Fibroblast of skin of abdomen (primary cell): ENCODE results near the gene KIR2DL4. TPM values are rescaled to one million over a fixed set of nuclear protein-coding genes. Genes with fewer than 3 reads are reported as not detected.
"Not testable (repeated sequence)": the region's sequence is repeated elsewhere in the genome, so short reads cannot be mapped to it uniquely, and the experiment has no call there.

Source experiments
- DNase-seq: peaks from one replicate; pipeline ENCODE4 v3.0.0-alpha.2; 2013
- polyA plus RNA-seq, 2 experiments: library from polyadenylated mRNA; unstranded; fragments of 120-200 nt; gene quantifications; one replicate each; pipeline ENCODE4 v1.2.1, GENCODE V29; 2013; ENCODE audit not compliant: insufficient read length in 2 of 2

Gene KIR2DL4
- not detected for polyA plus RNA-seq (2013, experiment 1 of 2; ENCODE audit: insufficient read length)
- polyA plus RNA-seq (2013, experiment 2 of 2; ENCODE audit: insufficient read length), result not detected

- DNase-seq, result no peak
Measured at GRCh38 chr19:54803410-54803809, at the start of gene KIR2DL4. Gene KIR2DL4 (plus strand): TSS chr19:54803610. CDS start chr19:54803652, 42 bp downstream.

GRCh38 chr19:54756204-54757110, 47.0 kb upstream of the KIR2DL4 start:
- DNase-seq, result not testable (repeated sequence)

- not testable (repeated sequence) for DNase-seq
Measured at GRCh38 chr19:54758577-54758976, 44.8 kb upstream of the KIR2DL4 start.

DNA sequence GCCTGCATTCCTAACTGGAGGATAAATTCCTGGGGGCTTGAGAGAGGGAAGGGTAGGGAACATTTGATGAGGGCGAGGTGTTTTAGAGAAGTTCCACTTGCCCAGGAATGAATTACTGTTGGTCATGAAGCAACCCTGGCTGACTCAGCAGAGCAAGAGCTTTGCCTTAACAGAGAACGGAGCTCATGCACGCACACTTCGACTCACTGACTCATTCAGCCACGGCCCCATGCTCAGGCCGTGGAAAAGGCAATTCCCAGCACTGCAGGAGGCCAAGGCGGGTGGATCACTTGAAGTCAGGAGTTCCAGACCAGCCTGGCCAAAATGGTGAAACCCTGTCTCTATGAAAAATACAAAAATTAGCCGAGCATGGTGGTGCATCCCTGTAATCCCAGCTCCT, 39.2 kb upstream of the KIR2DL4 start:
- DNase-seq, result not testable (repeated sequence)

- DNase-seq, result not testable (repeated sequence)
Measured at GRCh38 chr19:54766464-54766863, 36.9 kb upstream of the KIR2DL4 start.

- DNase-seq, result not testable (repeated sequence)
Measured at GRCh38 chr19:54769646-54770045, 33.8 kb upstream of the KIR2DL4 start, which contains the start of gene KIR2DL1. Gene KIR2DL1 (plus strand): TSS chr19:54769793. CDS start chr19:54769851, 58 bp downstream.

- not testable (repeated sequence) for DNase-seq
Measured at GRCh38 chr19:54770511-54770910, 32.9 kb upstream of the KIR2DL4 start.

DNA sequence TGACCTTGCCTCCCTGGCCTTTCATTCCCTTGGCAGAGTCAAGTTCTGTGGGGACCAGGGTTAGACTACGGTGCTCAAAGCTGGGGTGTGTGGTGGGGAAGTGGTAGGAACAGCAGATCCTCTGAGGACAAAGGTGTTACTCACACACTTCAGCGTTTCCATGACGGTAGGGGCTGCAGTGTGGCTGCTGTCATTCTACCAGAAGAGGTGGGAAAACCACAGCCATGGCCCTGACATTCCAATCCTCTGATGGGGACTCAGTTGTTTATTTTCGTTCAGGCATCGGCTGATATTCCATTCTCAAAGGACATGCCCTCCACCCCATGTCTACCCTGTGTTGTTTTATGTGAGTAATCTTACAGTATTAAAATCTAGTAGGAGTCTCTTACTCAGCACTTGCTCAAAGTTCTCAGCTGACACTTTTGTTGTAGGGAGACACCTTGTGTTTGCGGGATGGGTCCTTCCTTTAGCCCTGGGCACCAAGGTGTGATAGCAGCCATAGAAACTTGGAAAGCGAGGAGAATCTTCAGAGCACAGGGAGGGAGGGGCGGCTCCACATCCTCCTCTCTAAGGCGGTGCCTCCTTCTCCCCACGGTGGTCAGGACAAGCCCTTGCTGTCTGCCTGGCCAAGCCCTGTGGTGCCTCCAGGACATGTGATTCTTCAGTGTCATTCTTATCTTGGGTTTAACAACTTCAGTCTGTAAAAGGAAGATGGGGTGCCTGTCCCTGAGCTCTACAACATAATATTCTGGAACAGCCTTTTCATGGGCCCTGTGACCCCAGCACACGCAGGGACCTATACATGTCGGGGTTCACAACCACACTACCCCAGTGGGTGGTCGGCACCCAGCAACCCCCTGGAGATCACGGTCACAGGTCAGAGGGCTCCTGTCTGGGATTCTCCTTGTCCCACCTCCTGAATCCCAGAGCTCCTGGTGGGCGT, 32.1 kb upstream of the KIR2DL4 start:
- not testable (repeated sequence) for DNase-seq

- not testable (repeated sequence) for DNase-seq
Measured at GRCh38 chr19:54772666-54773065, 30.7 kb upstream of the KIR2DL4 start.

DNA sequence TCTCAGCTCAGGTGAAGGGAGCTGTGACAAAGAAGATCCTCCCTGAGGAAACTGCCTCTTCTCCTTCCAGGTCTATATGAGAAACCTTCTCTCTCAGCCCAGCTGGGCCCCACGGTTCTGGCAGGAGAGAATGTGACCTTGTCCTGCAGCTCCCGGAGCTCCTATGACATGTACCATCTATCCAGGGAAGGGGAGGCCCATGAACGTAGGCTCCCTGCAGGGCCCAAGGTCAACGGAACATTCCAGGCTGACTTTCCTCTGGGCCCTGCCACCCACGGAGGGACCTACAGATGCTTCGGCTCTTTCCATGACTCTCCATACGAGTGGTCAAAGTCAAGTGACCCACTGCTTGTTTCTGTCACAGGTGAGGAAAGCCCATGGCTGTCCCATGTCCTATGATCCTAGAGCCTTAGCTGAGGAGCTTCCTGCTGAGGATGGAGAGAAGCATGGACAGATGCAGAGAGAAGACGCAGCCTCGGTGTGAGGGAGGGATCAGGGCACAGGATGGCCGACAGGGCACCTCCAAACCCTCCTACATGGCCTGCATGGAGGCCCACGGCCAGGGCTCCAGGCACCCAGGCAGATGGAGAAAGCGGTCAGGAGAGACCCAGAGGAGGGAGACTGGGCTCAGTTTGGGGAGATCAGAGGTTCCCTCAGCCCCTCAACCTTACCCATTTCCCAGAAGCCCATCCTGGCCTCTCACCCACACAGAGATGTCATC, 28.2 kb upstream of the KIR2DL4 start:
- not testable (repeated sequence) for DNase-seq

- not testable (repeated sequence) for DNase-seq
Measured at GRCh38 chr19:54775830-54776229, 27.6 kb upstream of the KIR2DL4 start.

- not testable (repeated sequence) for DNase-seq
Measured at GRCh38 chr19:54777851-54778250, 25.6 kb upstream of the KIR2DL4 start.

- DNase-seq, result not testable (repeated sequence)
Measured at GRCh38 chr19:54778896-54779295, 24.5 kb upstream of the KIR2DL4 start.

- DNase-seq, result not testable (repeated sequence)
Measured at GRCh38 chr19:54782916-54783315, 20.5 kb upstream of the KIR2DL4 start.

GRCh38 chr19:54786091-54786723, 17.2 kb upstream of the KIR2DL4 start:
- DNase-seq, result not testable (repeated sequence)

DNA sequence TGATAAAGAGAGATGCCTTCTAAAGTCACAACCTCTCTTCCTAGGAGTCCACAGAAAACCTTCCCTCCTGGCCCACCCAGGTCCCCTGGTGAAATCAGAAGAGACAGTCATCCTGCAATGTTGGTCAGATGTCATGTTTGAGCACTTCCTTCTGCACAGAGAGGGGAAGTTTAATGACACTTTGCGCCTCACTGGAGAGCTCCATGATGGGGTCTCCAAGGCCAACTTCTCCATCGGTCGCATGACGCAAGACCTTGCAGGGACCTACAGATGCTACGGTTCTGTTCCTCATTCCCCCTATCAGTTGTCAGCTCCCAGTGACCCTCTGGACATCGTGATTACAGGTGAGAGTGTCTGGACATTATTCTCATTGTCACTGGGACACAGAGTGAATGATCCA, 15.3 kb upstream of the KIR2DL4 start:
- not testable (repeated sequence) for DNase-seq

- DNase-seq, result no peak
Measured at GRCh38 chr19:54790711-54791110, 12.7 kb upstream of the KIR2DL4 start.

- DNase-seq, result no peak
Measured at GRCh38 chr19:54791476-54791875, 11.9 kb upstream of the KIR2DL4 start.

GRCh38 chr19:54792814-54793213, 10.6 kb upstream of the KIR2DL4 start:
- no peak for DNase-seq

GRCh38 chr19:54795758-54796157, 7.7 kb upstream of the KIR2DL4 start:
- DNase-seq, result no peak

- DNase-seq, result no peak
Measured at GRCh38 chr19:54804101-54804500, 691 bp downstream of the KIR2DL4 start.
